AG09309 (cell line): ENCODE data around the gene PIK3C2G.
A peak's percentile ranks its signal among the peaks of the same experiment; 100 is the strongest.

Experiments used
- DNase-seq: peaks from one replicate; pipeline ENCODE4 v3.0.0-alpha.2; 2010; ENCODE audit warnings: low read depth
- H3K4me3 ChIP-seq: 2 replicates; pipeline ENCODE4 v1.5.1; 2011; ENCODE audit warnings: mild to moderate bottlenecking, low read depth, low read length, moderate library complexity; ENCODE audit not compliant: control insufficient read depth
- TF ChIP-seq, protein P1 (sequence below): IDR thresholded peaks from 2 replicates; pipeline ENCODE4 v1.5.1; 2011; ENCODE audit warnings: mild to moderate bottlenecking, low read depth, low read length, inconsistent platforms; ENCODE audit not compliant: insufficient read depth, control insufficient read depth; ENCODE audit errors: missing control alignments

The PIK3C2G gene, protein sequence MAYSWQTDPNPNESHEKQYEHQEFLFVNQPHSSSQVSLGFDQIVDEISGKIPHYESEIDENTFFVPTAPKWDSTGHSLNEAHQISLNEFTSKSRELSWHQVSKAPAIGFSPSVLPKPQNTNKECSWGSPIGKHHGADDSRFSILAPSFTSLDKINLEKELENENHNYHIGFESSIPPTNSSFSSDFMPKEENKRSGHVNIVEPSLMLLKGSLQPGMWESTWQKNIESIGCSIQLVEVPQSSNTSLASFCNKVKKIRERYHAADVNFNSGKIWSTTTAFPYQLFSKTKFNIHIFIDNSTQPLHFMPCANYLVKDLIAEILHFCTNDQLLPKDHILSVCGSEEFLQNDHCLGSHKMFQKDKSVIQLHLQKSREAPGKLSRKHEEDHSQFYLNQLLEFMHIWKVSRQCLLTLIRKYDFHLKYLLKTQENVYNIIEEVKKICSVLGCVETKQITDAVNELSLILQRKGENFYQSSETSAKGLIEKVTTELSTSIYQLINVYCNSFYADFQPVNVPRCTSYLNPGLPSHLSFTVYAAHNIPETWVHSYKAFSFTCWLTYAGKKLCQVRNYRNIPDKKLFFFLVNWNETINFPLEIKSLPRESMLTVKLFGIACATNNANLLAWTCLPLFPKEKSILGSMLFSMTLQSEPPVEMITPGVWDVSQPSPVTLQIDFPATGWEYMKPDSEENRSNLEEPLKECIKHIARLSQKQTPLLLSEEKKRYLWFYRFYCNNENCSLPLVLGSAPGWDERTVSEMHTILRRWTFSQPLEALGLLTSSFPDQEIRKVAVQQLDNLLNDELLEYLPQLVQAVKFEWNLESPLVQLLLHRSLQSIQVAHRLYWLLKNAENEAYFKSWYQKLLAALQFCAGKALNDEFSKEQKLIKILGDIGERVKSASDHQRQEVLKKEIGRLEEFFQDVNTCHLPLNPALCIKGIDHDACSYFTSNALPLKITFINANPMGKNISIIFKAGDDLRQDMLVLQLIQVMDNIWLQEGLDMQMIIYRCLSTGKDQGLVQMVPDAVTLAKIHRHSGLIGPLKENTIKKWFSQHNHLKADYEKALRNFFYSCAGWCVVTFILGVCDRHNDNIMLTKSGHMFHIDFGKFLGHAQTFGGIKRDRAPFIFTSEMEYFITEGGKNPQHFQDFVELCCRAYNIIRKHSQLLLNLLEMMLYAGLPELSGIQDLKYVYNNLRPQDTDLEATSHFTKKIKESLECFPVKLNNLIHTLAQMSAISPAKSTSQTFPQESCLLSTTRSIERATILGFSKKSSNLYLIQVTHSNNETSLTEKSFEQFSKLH (N-terminal part only)

DNA sequence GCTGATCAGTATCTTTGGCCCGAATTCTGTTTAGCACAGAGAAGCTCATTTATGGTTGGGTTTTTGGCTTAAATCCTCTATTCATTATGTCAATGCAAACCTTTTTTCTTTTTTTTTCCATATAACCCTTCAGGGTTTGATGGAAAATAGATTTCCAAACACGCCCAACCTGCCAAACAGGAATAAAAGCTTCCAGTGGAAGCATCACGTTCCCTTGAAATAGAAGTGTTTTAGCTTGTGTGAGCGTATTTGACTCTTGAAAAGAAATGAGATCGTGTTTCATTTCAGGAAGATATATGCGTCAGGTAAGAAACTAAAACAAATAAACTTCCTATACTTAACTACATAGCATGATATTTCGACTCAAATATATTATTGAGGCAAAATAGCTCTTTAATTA, at the start of gene PIK3C2G:
Gene PIK3C2G, plus strand, starts transcription at position 246 of the 400 bp plus-strand sequence. CDS start 20,564 bp downstream, outside the sequence.
- no peak within 1 kb of the TSS for H3K4me3 ChIP-seq
- DNase-seq, result no peak
- TF ChIP-seq, protein P1, sequence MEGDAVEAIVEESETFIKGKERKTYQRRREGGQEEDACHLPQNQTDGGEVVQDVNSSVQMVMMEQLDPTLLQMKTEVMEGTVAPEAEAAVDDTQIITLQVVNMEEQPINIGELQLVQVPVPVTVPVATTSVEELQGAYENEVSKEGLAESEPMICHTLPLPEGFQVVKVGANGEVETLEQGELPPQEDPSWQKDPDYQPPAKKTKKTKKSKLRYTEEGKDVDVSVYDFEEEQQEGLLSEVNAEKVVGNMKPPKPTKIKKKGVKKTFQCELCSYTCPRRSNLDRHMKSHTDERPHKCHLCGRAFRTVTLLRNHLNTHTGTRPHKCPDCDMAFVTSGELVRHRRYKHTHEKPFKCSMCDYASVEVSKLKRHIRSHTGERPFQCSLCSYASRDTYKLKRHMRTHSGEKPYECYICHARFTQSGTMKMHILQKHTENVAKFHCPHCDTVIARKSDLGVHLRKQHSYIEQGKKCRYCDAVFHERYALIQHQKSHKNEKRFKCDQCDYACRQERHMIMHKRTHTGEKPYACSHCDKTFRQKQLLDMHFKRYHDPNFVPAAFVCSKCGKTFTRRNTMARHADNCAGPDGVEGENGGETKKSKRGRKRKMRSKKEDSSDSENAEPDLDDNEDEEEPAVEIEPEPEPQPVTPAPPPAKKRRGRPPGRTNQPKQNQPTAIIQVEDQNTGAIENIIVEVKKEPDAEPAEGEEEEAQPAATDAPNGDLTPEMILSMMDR, result no peak

DNA sequence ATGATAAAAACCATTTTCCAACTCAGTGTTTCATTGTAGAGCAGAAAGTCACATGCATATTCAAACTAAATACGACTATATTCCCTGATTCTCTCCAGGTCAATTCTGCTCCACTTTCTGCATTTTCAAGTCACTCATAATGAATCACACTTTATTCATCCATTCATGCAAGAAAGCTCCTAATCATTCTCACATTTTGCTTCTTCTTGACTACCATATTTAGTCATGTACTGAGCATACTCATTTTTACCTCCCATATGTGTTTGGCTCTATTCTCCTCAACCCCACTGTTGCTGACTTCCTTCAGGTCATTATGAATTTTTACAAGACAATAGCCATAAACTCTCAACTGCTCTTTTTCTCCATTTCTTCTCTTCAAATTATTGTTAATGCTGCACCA, 43.4 kb upstream of the PIK3C2G start:
- no peak overlapping the region for H3K4me3 ChIP-seq
- peak; percentile 16 for DNase-seq
- TF ChIP-seq, protein P1, result no peak

DNA sequence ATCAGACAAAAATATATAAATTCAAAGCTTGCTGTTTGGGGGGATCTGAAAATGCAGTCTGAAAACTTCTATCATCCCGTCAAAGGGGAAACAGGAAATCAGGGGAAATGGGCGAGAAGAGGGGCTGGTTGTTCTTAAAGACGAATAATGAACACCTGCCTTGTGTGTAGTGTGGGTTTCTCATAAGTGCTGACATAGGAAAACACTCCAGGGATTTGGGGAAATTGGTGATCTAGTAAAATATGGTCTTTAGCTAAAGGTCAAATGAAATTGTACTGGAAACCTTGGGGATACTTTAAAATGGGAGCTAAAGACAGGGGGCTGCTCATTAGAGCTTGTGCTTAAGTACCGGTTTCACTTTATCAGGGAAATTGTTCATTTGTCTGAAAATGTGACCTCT, 39.6 kb upstream of the PIK3C2G start:
- DNase-seq, result no peak
- H3K4me3 ChIP-seq, result no peak overlapping the region
- TF ChIP-seq, protein P1, result no peak

DNA sequence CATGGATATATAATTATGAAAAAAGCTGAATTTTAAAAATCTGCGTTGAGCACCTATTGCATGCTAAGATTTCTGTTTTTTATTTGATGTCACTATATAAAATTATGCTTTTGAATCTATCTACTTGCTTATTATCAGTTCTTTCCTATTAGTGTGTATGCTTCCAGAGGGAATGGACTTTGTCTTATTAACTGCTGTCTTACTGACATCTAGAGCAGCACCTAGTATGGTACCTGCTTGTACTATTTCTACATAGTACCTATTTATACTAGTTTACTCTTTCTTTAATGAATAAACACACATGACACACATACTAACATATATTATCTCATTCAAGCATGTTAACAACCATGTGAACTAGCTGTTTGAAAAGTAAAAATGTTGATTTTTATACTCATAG, 38.6 kb upstream of the PIK3C2G start:
- no peak for DNase-seq
- H3K4me3 ChIP-seq, result no peak overlapping the region
- TF ChIP-seq, protein P1, result no peak

DNA sequence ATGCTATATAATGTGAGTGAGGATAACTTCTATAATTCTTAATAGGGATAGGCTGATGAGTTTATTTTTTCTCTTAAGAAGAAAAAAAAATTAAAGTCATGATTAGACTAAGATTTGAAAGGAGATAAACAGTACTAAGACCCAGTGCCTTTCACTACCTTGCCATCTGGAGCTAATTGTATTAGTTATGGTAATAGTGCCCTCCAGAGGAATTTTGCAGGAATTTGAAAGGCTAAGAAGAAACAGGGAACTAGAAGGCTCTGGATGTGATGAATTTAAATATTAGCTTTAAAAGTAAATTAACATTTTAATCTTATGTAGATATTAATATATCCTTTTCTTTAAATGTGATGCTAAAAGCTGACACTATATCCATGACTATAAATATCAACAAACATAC, 36.6 kb upstream of the PIK3C2G start:
- DNase-seq, result peak; percentile 14
- TF ChIP-seq, protein P1, result peak; percentile 54
- H3K4me3 ChIP-seq, result no peak overlapping the region

DNA sequence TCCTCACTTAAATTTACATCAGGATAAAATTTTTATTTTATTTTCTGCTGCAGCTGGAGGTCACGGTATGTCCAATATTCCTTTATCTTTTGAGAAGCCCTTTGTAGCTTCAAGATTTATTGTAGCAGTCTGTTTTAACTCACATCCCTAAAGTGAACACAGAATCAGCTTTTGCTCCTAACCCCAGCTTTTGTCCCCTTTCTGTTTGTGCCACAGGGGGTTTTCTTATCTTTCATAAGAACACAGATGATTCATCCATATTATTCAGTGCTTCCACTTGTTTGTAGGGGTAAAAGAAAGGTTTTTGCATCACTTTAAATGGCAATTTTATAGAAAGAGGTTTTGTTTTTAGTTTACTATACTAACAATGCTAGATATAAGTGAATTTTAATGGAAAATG, 21.8 kb upstream of the PIK3C2G start:
- no peak overlapping the region for H3K4me3 ChIP-seq
- TF ChIP-seq, protein P1, result no peak
- DNase-seq, result no peak
